ENCODE data around the gene PTPRG.

Gene PTPRG

DNA sequence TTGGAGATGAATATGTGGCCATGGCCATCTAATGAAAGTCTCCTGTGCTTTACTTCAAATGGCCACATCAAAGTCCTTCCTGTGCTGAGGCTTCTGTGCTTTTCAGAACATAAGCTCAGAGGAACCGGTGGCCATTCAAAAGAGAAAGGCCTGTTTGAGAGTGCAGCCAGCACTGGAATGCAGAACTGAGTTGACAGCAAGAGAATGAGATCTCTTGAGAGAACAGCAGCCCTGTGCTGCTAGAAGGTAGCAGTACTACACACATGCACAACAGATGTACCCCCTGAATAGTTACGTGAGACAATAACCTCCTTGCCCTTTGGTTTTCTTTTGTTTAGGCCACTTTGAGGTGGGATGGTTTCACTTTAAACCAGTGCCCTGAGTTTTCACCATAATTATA, 292.5 kb downstream of the PTPRG start:
- in situ Hi-C loops (cut with MboI; ENCODE audit: low sequenced_read_pairs), result no loop called here

DNA sequence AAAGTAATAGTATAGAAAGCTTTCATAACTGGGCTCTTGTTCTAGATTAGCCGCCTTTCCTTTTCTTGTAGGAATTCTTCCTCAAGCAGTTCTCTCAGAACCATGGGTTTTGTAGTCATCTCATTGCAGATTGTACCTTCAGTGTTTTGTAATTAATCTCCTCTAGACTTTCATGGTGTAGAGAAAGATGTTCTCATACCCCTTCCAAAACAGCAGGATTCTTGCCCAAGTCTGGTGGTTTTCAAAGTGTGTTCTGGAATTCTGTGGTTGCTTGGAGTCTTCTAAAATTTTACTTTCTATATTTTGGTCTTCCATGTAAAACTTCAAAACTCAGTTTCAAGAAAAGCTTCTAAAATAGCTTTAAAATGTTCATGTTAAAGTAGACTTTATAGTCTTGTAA, 293.8 kb downstream of the PTPRG start:
- in situ Hi-C loops (cut with MboI; ENCODE audit: low sequenced_read_pairs), result no loop called here

DNA sequence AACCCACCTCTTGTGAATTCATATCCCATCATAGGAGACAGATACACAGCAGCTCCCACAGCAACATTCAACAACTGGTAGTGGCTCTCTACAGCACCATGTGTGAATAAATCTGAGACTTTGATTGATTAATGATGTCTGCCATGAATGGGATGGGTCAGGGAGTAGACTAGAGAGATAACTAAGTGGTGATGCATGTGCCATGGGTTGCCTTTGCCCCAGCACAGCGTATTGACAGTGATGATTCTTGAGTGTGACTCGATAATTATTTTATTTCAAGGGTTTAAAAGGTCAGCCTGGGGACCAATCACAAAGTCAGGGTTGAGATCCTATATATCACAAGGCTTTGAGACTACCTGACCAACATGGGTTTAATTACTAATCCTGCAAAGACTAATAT, 295.9 kb downstream of the PTPRG start:
- in situ Hi-C loops (cut with MboI; ENCODE audit: low sequenced_read_pairs), result no loop called here

DNA sequence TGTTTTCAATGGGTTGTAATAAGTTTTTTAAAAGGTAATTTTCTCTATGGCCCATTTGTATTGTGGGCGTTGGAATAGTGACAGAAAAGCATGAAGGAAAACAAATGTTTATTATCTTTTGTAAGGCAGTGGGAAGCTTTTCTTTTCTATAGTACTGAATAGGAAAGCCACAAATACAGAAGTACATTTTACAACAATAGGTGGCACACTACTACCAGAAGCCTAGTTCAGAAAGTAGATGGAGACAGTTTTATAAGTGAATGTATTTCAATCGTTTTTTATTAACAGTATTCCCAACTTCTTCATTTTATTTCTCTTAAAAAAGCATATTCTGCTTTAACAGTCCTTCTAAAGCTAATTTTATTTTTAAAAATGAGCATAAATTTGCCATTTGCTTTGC, 296.7 kb downstream of the PTPRG start:
- in situ Hi-C loops (cut with MboI; ENCODE audit: low sequenced_read_pairs), result no loop called here

DNA sequence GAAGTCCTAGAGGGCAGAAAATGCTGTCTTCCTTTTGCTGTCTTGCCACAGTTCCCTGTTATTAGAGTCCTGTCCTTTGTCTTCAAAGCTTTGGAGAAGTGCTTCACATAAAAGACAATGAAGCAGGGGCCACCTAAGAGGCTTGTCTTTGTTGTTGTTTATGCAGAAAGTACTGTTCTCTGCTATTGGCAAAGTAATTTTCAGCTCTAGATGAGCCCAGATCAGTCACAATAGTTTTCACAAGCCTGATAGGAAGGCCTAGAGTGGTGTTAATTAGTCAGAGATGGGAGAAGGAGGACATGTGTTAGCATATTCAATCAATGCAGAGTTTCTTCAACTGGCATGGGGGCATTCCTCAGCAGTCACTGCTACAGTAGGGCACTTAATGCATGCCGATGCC, 300.0 kb downstream of the PTPRG start:
- in situ Hi-C loops (cut with MboI; ENCODE audit: low sequenced_read_pairs), result no loop called here

DNA sequence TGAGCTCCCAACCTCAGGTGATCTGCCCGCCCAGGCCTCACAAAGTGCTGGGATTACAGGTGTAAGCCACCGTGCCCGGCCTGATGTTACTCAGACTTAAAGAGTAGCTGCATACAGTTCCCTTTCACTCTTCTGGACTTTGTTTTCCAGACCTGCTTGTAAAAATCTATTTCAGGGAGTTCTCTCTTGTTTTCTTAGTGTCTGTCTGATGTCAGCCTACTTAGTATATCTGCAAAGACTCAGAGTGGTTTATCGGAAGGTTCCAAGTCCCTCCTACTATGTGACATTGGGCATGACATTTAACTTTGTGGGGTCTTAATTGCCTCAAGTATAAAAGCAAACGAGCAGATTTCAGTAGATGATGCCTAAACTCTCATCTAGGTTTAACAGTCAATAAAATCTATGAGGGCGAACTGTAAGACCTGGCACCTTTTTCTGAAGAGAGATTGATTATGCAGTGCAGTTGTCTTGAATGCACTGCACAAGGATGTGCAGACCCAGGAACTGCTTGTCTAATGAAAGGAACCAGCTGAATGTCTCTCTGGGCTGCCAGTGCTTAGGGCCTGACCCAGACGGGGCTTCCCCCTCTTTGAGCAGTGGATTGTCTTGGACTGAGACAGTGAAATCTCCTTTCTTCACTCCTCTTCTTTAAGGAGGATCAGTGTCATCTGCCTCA, 301.4 kb downstream of the PTPRG start:
- in situ Hi-C loops (cut with MboI; ENCODE audit: low sequenced_read_pairs), result no loop called here

DNA sequence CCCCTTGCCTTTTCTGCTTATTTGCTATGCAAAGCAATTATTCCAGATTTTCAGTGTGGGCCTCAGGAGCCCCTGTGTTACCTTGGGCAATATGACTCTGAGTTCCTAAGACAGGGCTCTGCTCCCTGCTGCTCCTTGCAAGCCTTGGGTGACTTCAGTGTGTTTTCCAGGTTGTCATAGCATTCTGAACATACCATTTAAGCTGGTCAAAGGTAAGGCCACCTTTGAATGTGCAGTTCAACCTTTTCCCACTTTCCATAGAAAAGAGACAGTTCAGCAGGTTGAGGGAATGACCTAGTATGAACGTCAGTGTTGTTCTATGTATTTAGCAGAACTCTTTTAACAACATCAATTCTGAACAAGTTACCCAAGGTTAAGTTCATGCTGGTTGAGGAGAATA, 302.2 kb downstream of the PTPRG start:
- in situ Hi-C loops (cut with MboI; ENCODE audit: low sequenced_read_pairs), result no loop called here

DNA sequence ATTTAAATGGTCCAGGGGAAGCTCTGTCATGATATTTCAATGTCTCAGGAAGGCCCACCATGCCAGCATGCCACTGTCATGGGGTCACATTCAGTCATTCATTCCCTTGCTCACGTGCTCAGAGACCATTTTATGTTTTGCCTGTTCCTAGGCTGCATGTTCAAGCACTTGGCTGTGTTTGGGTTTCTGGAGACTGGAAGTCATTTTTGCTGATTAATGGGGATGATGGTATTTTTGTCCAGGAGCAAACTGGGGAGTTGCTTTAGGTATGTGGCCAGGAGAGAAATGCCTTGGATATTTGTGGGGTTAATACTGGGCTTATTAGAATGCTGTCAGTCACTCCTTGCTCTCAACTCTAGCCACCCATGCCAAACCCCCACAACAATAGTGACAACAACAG, 303.5 kb downstream of the PTPRG start:
- in situ Hi-C loops (cut with MboI; ENCODE audit: low sequenced_read_pairs), result no loop called here

DNA sequence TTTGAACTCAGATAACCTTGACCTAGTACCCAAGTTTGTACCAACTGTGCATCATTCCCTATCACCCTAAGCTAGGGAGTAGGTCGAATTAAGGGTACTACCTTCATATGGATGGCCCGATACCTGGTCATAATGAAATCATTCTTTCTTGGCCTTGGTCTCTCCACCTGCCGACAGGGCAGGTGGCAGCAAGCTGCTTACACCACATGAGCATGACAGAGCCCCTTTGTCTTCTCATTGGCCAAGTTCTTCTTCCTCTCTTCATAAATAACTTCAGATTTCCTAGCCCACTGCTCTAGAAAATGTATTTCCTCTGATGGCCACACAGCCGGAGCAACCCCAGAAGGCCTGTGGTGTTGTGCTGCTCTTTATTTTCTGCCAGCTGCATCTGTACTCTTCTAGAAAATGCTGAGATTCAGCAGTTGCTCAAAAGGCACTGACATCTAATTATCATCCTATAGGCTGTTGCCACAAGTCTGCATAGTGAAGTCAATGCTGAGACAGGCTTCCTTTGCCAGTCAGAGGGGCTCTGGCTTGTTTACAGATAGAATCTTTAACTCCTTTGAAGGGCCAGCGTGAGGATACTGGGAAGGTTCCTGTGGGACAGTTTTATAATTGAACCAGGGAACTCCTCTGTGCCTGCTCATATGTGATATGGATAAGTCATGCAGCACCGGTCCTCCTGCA, 304.2 kb downstream of the PTPRG start:
- in situ Hi-C loops (cut with MboI; ENCODE audit: low sequenced_read_pairs), result no loop called here

DNA sequence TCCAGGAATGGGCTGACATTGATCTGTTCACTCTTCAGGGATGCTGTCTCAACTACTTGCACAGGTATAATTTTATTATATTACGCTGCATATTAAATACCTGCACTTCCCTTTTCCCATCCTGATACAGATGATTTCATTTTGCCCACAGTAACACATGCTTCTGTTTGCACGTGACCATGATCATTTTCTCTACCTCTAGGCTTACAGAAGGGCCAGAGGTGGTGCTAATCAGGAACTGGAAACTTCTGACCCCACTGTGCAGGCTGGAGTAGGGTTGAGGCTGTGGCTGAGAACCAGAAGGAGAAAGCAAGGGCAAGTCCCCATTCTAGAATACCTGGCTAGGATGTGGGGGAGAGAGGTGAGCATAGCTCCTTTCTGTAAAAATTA, 304.8 kb downstream of the PTPRG start:
- in situ Hi-C loops (cut with MboI; ENCODE audit: low sequenced_read_pairs), result no loop called here

DNA sequence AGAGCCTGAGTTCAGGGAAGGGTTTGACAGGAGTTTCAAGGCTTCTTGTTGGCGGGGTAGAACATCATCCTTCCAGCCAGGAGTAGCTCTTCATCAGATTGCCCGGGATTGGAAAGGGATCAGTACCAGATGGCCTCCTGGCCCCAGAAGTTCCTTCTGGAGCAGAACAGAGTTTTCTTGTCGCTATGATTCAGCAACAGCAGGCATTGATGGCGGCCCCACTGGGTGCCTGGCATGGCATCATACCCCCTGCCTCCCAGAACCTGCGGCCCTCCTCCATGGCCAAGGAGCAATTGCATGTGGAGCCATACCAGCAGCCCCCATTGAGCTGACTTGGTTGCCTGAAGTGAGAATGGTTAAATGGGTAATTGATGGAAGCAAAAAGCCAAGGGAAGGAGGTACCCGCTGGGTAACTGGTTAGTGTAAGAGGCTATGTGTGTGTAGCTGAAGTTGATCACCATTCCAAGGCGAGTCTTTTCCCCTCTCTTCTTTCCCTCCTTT, 305.6 kb downstream of the PTPRG start:
- in situ Hi-C loops (cut with MboI; ENCODE audit: low sequenced_read_pairs), result no loop called here

DNA sequence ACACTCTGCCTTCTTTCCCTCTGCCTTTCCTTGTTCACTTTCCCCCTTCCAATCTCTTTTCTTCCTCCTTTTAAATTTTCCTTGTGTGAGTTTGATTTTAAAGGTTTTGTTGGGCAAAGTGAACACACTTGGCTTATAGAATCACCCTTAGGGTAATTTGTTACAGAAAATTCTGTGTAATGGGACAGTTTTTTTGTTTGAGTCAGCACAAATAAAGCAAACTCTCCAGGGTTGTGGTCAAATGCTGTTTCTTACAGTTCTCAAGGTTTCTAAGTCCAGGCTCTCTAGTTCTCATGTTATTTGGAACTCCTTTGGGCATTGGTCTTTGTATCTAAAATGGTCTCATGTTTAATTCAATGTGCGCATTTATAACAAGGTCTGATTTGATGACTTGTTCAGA, 307.1 kb downstream of the PTPRG start:
- in situ Hi-C loops (cut with MboI; ENCODE audit: low sequenced_read_pairs), result no loop called here

DNA sequence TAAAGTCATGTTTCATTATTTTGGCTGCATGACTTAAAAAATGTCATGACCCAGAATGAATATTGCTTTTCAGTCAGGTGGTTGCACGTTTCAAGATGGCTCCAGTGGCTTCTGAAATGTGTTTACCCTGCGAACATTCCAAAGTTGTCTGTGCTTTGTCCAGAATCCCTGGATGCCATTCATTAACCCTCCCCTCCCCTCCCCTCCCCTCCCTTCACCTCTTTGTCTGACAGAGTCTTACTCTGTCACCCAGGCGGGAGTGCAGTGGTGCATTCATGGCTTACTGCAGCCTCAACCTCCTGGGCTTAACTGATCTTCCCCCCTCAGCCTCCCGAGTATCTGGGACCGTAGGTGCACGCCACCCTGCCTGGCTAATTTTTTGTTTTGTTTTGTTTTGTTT, 308.0 kb downstream of the PTPRG start:
- in situ Hi-C loops (cut with MboI; ENCODE audit: low sequenced_read_pairs), result no loop called here

DNA sequence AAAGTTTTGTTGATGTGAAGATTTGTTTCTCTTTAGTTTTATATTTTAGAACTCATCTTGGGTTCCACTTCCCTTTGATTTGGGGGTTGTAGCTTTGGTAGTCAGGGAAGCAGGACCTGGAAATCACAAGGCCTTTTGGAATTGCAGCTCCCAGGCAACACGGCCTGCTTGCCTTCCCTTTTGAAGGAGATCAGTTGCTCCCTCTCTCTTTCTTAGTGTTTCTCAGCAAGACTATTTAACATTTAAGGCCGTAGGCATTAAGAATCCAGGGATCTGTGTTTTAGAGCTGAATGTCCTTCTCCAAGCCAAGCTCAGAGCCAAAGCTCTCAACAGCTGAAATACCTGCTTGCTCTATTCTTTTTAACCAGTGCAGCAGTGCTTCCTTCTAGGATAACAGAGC, 310.3 kb downstream of the PTPRG start:
- in situ Hi-C loops (cut with MboI; ENCODE audit: low sequenced_read_pairs), result no loop called here

DNA sequence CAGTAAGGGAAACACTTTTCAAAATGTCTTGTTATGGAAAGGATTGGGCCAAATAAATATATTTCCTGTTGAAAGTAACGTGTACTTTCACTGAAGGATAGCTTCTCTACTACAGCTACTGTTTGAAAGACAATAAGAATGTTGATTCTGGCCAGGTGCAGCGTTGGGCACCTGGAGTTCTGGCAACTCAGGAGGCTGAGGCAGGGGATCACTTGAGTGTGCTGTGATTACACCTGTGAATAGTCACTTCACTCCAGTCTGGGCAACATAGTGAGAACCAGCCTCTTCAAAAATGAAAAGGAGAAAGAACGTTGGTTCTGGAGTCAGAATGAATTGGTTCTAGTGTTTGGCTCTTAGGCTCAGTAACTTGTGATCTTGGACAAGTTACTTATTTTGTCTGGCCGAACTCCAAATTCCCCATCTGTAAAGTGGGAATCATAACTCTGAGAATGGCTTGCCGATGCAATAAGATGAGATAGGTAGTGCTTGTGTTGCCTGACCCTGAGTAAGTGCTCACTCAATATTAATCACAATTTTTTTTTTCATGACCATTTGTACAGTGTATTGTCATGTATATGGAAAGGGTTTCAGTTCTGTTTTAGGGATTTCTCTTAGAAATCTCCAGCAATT, 310.8 kb downstream of the PTPRG start:
- in situ Hi-C loops (cut with MboI; ENCODE audit: low sequenced_read_pairs), result no loop called here

DNA sequence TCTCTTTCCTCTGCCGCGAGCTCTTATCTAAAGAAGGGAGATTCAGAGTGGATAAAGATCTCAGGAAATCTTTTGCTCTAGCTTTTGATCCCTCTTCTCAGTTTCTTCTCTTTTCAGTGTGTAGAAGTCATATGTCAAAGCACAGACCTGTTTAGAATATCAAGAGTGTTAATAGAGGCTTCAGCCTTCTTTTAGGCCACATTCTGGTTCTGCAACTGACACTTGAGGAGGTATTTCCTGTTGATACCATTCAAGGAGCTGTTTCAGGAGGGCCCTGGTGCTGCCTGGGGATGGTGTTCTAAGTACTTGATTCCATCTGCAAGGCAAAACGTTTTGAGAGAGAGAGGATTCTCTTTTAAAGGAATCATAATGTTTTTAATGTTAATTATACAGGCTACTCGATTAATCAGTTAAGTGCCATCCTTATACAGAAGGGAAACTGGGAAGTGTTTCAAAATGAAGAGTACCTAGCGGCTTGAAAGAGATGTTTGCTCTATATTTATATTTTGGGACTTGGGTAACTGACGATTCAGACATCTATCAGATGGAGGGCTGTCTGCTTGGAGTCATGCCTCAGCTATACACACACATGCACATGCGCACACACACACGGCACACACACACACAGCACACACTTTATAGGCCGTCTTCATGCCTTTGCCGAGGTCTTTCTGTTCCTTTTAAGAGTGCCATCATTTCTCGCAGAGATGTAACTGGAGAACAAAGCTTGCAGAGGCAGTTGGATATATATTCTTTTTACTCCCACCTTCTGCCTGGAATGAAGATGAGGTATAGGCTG, 313.9 kb downstream of the PTPRG start:
- in situ Hi-C loops (cut with MboI; ENCODE audit: low sequenced_read_pairs), result no loop called here

DNA sequence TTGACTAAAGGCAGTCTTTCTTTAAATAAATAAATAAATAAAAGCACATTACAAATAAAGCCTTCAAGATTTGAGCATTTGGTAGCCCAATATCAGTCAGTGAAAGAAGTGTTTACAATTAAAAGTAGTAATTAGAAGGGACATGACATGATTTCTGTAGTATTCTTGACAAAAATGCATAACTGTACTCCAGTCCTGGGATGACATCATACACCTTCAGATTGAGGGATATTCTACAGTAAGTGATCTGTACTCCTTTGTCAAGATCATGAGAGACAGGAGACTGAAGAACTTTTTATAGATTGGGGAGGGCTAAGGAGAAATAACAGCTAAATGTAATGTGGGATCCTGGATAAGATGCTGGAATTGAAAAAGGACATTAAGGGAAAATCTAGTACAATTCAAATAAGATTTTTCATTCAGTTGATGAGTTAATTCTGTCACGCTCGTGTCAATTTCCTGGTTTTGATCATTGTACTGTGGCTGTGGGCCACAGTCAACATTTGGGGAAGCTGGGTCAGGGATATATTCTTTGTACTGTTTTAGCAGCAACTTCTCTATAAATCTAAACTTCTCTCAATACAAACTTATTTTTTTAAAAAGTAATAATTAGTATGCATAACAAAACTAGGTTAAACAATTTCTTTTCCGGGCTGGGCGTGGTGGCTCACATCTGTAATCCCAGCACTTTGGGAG, 314.8 kb downstream of the PTPRG start:
- in situ Hi-C loops (cut with MboI; ENCODE audit: low sequenced_read_pairs), result no loop called here

DNA sequence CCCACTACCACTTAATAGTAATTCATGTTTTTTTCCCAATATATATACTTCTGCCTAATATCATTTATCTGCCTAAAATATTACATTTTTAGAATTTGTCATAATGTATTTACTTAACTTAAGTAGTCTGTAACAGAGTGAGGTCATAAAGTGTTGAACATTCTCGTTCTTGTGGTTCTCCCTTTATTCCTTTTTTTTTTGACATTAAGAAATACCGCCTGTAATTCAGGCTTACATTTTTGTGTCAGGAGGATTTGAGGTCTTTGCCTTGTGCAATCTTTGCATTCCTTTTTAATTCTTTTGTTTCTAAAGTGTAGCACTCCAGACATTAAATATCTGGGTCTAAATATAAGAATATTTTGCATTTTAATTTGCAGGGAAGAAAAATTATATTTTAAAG, 315.4 kb downstream of the PTPRG start:
- in situ Hi-C loops (cut with MboI; ENCODE audit: low sequenced_read_pairs), result no loop called here

DNA sequence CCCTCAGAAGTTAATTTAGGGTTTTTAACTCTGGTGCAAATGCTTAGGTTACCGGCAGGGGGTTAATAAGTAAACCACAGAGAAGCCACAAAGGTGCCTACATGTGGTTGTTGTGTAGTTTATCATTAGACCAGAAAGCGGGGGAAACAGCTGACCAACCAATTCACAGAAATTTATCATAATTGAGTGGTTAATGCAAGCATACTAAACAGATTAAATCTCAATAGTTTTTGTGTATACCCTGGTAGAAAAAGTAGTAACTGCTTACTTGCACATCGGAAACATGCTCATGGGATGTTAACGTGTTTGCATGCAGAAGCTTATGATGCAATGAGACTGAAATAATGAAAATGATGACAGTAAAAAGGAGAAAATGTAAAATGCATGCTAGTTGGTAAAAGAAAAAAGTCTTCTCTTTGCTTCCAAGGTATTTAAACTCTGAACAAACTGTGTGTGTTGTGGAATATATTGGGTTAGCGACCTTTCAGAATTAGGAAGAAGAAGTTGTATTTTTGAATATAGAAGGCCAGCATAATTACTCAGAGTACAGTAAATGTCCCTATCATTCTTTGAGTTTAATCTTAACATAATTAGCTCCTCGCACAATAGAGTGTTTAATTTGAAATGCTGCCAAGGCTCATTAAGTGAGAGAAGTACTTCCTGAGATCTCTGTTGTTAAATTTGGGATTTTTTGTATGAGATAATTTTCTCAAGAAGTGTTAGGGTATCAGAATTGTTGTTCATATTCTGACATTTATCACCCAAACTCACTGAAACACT, 316.2 kb downstream of the PTPRG start:
- in situ Hi-C loops (cut with MboI; ENCODE audit: low sequenced_read_pairs), result no loop called here

DNA sequence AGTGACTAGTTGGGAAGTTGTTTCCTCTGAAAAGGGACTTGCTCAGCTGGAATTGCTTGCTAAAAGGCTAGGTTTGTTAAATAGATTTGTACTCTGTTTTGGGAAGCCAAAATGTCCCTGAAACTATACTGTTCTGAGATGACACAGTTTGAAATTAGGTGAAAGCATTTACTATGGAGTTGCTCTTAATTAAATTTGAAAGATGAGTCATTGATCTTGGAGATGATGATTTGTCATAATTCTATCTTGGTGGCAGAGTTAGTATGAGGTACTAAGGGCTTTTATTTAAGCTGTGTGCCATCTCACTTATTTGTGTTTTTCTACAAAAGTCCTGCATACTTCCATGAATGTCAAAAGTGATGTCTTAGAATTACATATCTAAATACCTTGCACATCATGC, 320.9 kb downstream of the PTPRG start:
- in situ Hi-C loops (cut with MboI; ENCODE audit: low sequenced_read_pairs), result no loop called here
